ENCODE measurements around the gene BANK1.

GRCh38 chr4:101953949-101954348 lies 163.4 kb downstream of the BANK1 start:
- TF ChIP-seq CTCF (conservative IDR thresholded peaks at IDR 0.05 in 1 of 2, IDR thresholded peaks at IDR 0.05 in 1 of 2; ENCODE audit: low read depth in 1 of 2, low read length in 2 of 2) (no peak), EZH2 (IDR thresholded peaks at IDR 0.05; ENCODE audit: low read length, missing control alignments) (no peak)

Measured in fibroblast of lung (primary cell).